HG03045 (cell line): Measurements from ENCODE around the gene ENG.
"Not testable (repeated sequence)": the region's sequence is repeated elsewhere in the genome, so short reads cannot be mapped to it uniquely, and the experiment has no call there.

Experiments used
- ATAC-seq: cut with Tn5 transposase; IDR thresholded peaks from one replicate; pipeline ENCODE4 v1.9.1; 2021; ENCODE audit warnings: mild to moderate bottlenecking, moderate library complexity; ENCODE audit not compliant: unreplicated experiment

ENG gene

GRCh38 chr9:127878652-127879390 is 24.4 kb upstream of the ENG start:
- ATAC-seq, result no peak

DNA sequence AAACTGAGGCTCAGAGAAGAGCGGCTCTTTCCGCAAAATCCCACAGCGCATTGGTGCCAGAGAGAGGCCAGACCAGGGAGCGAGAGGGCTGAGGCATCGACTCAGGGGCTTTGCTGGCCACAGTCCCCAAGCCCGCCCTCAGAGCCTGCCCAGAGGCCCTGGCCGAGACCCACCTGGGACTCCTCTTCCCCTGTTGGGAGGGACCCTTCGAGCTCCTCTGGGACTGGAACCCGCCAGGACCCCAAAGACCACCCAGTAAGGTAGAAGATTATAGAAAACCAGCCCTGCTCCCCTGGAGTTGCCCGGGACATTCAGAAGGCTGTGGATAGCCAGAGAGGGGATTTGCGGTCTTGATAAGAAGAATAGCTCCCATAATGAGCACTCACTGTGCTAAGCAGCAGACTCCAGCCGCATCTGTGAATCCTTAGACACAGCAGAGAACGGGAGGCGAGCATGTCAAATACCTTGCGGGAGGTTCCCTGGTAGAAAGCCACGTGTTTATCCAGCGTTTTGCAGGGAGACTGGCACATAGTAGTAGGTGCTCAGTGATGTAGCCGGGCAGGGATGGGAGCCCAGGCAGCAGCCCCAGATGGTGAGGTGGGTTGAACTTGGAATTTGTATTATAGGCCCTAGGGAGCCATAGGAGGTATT is 23.7 kb upstream of the ENG start:
- no peak for ATAC-seq

DNA sequence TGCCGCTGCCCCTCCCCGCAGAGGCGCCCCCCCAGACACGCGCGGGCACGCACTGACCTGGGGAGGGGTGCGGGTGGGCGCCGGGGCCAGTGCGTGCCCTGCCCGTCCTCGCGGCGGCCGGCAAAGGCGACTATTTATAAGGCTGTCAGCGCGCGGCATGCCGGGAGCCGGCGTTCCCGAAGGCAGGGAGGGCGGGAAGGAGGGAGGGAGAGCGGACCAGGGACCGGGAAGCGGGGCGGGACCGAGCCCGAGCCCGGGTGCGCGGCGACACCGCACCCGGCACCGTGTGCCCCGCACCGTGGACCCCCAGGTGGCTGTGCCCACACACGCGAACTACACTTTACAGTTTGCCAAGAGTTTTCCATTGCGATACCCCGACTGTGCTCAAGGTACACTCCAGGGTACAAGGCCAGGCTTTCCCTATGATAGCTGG is 23.1 kb upstream of the ENG start, which contains the start of gene AK1:
AK1 (minus strand) TSS at position 110 of the 433 bp plus-strand sequence. CDS start 3,058 bp downstream, outside the sequence.
- ATAC-seq, result no peak

- no peak for ATAC-seq
Observed at GRCh38 chr9:127876764-127877562, 22.5 kb upstream of the ENG start.

DNA sequence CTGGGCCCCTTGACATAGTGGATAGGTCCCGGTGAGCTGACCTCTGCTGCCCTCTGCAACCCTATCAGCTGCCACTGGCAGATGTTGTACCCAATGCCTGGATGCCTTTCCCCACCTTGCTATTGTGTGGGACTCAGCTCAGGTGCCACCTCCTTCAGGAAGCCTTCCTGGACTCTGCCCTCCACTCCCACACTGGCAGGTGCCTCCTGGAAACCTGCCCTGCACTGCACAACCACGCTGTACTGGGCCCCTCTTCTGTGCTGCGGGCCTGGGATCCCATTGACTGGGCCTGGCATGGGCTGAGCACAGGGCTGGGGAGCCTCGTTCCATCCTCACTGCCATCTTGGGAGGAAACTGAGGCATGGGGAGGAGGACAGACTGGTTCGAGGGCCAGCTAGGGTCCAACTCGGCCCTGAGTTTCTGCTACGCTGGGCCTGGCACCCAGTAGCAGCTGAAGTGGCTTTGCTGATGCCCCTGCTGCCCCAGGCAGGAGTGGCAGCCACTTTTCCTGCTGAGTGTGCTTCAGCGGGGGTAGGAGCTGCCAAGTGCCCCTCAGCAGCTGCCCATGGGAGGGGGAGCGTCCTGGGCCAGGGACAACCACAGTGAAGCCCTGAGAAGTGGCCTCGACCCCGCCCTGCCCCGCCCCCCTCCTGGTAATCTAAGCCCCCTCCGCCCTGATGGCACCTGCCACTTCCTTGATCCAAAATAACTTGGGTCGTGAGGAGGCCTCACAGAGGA is 21.7 kb upstream of the ENG start:
- no peak for ATAC-seq

DNA sequence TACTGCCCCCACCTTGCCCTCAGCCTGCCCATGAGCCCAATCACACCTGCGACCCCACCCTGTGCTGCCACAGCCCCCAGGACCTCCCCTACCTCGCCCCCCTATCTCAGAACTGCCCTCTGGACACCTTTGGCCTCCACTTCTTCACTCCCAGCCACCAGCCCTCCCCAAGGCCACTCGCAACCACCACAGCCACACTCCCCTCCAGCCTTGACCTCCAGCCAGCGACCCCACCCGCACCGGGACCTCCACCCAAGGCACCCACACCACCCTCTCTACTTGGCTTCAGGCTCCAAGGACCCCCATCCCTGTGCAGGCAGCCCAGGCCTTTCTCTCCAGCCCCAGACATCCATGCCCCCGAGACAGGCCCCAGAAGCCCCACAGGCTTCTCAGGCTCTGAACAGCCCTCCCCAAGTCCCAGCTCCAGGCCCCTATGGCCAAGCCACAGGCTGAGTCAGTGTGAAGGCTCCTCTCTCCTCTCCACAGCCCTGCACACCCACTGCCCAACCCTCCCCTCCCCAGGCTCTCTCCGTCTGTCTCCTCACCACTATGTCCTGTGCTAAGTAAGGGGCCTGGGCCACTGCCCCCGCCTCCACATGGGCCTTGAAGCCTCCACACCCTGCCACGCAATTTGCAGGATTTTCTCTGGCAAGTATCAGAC is 21.0 kb upstream of the ENG start:
- ATAC-seq, result no peak

GRCh38 chr9:127874301-127875221 is 20.1 kb upstream of the ENG start:
- no peak for ATAC-seq

- no peak for ATAC-seq
Observed at GRCh38 chr9:127873886-127874285, 19.4 kb upstream of the ENG start.

- ATAC-seq, result no peak
Observed at GRCh38 chr9:127873223-127873691, 18.8 kb upstream of the ENG start.

- ATAC-seq, result no peak
Observed at GRCh38 chr9:127872369-127873222, 18.1 kb upstream of the ENG start.

- no peak for ATAC-seq
Observed at GRCh38 chr9:127871531-127871930, 17.1 kb upstream of the ENG start.

DNA sequence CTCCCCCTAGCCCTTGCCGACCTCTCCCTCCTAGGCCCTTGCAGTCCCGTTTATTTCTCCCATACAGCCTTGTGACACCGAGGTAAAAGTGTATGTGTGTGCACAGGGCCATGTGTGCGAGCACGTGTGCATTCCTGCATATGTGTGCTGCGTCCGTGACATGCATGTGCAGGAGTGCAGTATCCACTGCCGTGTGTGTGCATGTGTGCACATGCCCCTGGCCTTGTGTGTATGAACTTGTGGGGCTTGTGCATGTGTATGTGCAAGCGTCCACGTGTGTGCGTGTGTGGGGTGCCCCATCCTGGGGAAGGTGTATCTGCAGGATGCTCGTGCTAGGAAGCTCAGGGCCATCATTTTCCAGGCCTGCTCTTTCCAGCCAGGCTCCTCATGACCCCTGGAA is 16.4 kb upstream of the ENG start:
- no peak for ATAC-seq

GRCh38 chr9:127870153-127870491 is 15.7 kb upstream of the ENG start:
- not testable (repeated sequence) for ATAC-seq

- no peak for ATAC-seq
Observed at GRCh38 chr9:127869310-127870152, 15.1 kb upstream of the ENG start.

GRCh38 chr9:127868278-127868902 is 13.9 kb upstream of the ENG start:
- ATAC-seq, result no peak

GRCh38 chr9:127867356-127868277 is 13.2 kb upstream of the ENG start:
- no peak for ATAC-seq
